ENCODE results near the gene POLR1E.

Gene POLR1E

GRCh38 chr9:37485389-37486255 lies at the start of gene POLR1E:
Gene POLR1E, plus strand, starts transcription at chr9:37485948. Its CDS starts 100 bp downstream, at chr9:37486048.
- TF ChIP-seq CTCF (IDR thresholded peaks at IDR 0.05) = no peak

GRCh38 chr9:37436540-37436939 lies 49.2 kb upstream of the POLR1E start:
- no peak for TF ChIP-seq CTCF (IDR thresholded peaks at IDR 0.05)

GRCh38 chr9:37437010-37437409 lies 48.7 kb upstream of the POLR1E start:
- TF ChIP-seq CTCF (IDR thresholded peaks at IDR 0.05) = no peak

- no peak for TF ChIP-seq CTCF (IDR thresholded peaks at IDR 0.05)
Observed at GRCh38 chr9:37437621-37438020, 48.1 kb upstream of the POLR1E start.

- no peak for TF ChIP-seq CTCF (IDR thresholded peaks at IDR 0.05)
Observed at GRCh38 chr9:37438359-37438758, 47.4 kb upstream of the POLR1E start.

GRCh38 chr9:37441776-37442370 lies 43.9 kb upstream of the POLR1E start:
- no peak for TF ChIP-seq CTCF (IDR thresholded peaks at IDR 0.05)

GRCh38 chr9:37442556-37442955 lies 43.2 kb upstream of the POLR1E start:
- TF ChIP-seq CTCF (IDR thresholded peaks at IDR 0.05) = no peak

All from LNCAP (cell line).